ENCODE data around the gene CMIP. TPM values are rescaled to one million over a fixed set of nuclear protein-coding genes. Genes with fewer than 3 reads are reported as not detected.
A peak's percentile ranks its signal among the peaks of the same experiment; 100 is the strongest.

The CMIP gene
- total RNA-seq, 1 experiment from 2014 or later = 53.6 TPM

DNA sequence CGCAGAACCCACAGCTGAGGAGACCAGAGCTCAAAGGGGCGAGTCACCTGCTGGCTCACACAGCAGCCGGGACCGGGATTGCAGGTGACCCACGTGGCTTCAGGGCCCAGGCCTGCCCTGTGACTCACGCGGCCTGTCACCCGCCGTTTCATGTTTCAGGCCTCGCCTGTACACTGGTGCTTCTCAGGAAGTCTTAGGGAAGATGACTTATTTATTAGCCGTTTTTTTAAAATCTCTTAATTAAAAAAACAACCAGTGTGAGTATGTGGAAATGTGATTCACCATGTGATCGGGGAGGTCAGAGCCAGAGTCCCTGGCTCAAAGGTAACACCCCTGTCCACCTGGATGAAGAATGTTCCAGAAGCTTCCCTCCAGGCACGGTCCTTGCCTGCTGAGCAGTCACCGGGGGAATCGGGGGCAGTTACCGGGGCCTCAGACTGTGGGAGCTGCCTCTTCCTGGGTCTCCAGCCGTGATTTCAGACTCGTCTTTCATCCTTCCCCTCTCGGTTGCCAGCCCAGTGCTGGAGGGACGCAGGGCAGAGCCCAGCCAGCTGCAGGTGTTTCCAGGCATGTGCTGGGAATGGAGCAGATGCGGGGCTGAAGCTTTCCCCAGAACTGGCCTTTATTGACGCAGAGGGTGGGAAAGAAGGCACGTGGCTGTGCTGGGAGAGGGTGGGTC lies 49.3 kb downstream of the CMIP start:
- Mint-ChIP-seq H3K4me3 (ENCODE audit: unreplicated experiment) (peak overlapping the region; percentile 14), H3K27me3 (ENCODE audit: insufficient read depth, unreplicated experiment) (no peaks in the 10 kb centered on the region), H3K4me1 (ENCODE audit: insufficient read depth, unreplicated experiment) (peaks cover 43% of the 10 kb centered on the region), H3K27ac (ENCODE audit: low read depth, unreplicated experiment) (peak overlapping the region; percentile 89), H3K9me3 (ENCODE audit: unreplicated experiment) (no peaks in the 10 kb centered on the region), H3K36me3 (ENCODE audit: insufficient read depth, unreplicated experiment) (peaks cover 6% of the 10 kb centered on the region)
- no TSS peak for BruUV-seq (replicated peaks)
- DNase-seq (ENCODE audit: unreplicated experiment) = peak; percentile 89
- TF ChIP-seq CTCF (IDR thresholded peaks at IDR 0.05; ENCODE audit: unreplicated experiment) = no peak
- ChIA-PET CTCF (interaction anchor here (0.5 to 1.6 kb wide), 11 partner anchors 12 to 244 kb away, joined by 3 to 6 read pairs (median 3); no protein-coding TSS in a partner anchor), POLR2A (interaction anchor here (0.6 to 3.7 kb wide), 20 partner anchors 9 to 166 kb away, joined by 3 to 27 read pairs (median 4); no protein-coding TSS in a partner anchor)
- intact Hi-C loops (cut with micrococcal nuclease) = loop anchor here (2.0 kb wide), 2 partner anchors 47 to 91 kb away; no protein-coding TSS in a partner anchor

- CTCF ChIA-PET = interaction anchor here (0.9 to 1.6 kb wide), 6 partner anchors 11 to 127 kb away, joined by 3 to 6 read pairs (median 4); no protein-coding TSS in a partner anchor
- no peaks in the 10 kb centered on the region for H3K27me3 Mint-ChIP-seq (ENCODE audit: insufficient read depth, unreplicated experiment)
- peak overlapping the region; percentile 89 for H3K27ac Mint-ChIP-seq (ENCODE audit: low read depth, unreplicated experiment)
- no peaks in the 10 kb centered on the region for H3K9me3 Mint-ChIP-seq (ENCODE audit: unreplicated experiment)
- no peak for DNase-seq (ENCODE audit: unreplicated experiment)
- peaks cover 41% of the 10 kb centered on the region for H3K4me1 Mint-ChIP-seq (ENCODE audit: insufficient read depth, unreplicated experiment)
- no peak for TF ChIP-seq CTCF (IDR thresholded peaks at IDR 0.05; ENCODE audit: unreplicated experiment)
- no TSS peak for BruUV-seq (replicated peaks)
- POLR2A ChIA-PET = interaction anchor here (0.8 to 3.7 kb wide), 16 partner anchors 10 to 107 kb away, joined by 3 to 27 read pairs (median 8); no protein-coding TSS in a partner anchor
- H3K4me3 Mint-ChIP-seq (ENCODE audit: unreplicated experiment) = no peak overlapping the region
- intact Hi-C loops (cut with micrococcal nuclease) = no loop called here
- H3K36me3 Mint-ChIP-seq (ENCODE audit: insufficient read depth, unreplicated experiment) = peaks cover 6% of the 10 kb centered on the region
Measured at GRCh38 chr16:81494434-81494806, 49.8 kb downstream of the CMIP start.

DNA sequence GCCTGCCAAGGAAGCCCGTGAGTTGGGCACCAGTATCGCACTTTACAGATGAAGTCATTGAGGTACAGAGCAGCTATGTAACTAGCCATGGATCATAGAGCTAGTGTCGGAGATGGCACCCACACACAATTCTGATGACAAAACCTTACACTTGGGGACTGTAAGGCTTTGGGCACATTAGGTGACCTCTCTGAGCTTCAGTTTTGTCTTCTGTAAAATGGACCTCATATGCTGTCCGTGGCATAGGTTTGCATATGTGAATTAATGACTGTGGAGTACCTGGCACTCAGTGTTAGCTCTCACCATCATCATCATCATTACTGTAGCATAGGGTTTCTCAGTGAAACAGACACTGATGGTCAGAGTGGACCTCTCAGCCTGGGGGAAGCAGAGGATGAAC lies 50.3 kb downstream of the CMIP start:
- ChIA-PET CTCF (interaction anchor here (0.6 to 1.2 kb wide), 6 partner anchors 11 to 396 kb away, joined by 3 to 5 read pairs (median 4); no protein-coding TSS in a partner anchor), POLR2A (interaction anchor here (0.9 to 3.7 kb wide), 9 partner anchors 10 to 104 kb away, joined by 3 to 27 read pairs (median 13); no protein-coding TSS in a partner anchor)
- BruUV-seq (replicated peaks) = no TSS peak
- no peak overlapping the region for H3K4me3 Mint-ChIP-seq (ENCODE audit: unreplicated experiment)
- H3K36me3 Mint-ChIP-seq (ENCODE audit: insufficient read depth, unreplicated experiment) = peaks cover 10% of the 10 kb centered on the region
- intact Hi-C loops (cut with micrococcal nuclease) = no loop called here
- TF ChIP-seq CTCF (IDR thresholded peaks at IDR 0.05; ENCODE audit: unreplicated experiment) = no peak
- H3K27ac Mint-ChIP-seq (ENCODE audit: low read depth, unreplicated experiment) = peak overlapping the region; percentile 31
- no peak for DNase-seq (ENCODE audit: unreplicated experiment)
- no peaks in the 10 kb centered on the region for H3K9me3 Mint-ChIP-seq (ENCODE audit: unreplicated experiment)
- H3K27me3 Mint-ChIP-seq (ENCODE audit: insufficient read depth, unreplicated experiment) = no peaks in the 10 kb centered on the region
- H3K4me1 Mint-ChIP-seq (ENCODE audit: insufficient read depth, unreplicated experiment) = peaks cover 46% of the 10 kb centered on the region
